ENCODE results near the gene OSBPL2.

DNA sequence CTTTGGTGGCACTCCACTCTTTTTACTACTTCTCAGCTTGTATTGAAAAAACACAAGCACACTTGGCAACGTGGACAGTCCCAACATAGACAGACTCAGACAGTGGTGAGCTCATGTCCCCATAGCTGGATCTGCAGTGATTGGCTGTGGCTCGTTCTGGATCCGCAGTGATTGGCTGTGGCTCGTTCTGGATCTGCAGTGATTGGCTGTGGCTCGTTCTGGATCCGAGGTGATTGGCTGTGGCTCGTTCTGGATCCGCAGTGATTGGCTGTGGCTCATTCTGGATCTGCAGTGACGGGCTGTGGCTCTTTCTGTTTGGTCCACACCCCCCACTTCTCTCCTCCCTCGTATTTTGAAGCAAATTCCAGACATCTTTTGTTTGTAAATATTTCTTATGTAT is 28.0 kb downstream of the OSBPL2 start:
- TF ChIP-seq, protein P1, sequence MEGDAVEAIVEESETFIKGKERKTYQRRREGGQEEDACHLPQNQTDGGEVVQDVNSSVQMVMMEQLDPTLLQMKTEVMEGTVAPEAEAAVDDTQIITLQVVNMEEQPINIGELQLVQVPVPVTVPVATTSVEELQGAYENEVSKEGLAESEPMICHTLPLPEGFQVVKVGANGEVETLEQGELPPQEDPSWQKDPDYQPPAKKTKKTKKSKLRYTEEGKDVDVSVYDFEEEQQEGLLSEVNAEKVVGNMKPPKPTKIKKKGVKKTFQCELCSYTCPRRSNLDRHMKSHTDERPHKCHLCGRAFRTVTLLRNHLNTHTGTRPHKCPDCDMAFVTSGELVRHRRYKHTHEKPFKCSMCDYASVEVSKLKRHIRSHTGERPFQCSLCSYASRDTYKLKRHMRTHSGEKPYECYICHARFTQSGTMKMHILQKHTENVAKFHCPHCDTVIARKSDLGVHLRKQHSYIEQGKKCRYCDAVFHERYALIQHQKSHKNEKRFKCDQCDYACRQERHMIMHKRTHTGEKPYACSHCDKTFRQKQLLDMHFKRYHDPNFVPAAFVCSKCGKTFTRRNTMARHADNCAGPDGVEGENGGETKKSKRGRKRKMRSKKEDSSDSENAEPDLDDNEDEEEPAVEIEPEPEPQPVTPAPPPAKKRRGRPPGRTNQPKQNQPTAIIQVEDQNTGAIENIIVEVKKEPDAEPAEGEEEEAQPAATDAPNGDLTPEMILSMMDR (IDR thresholded peaks at IDR 0.05): no peak
- TF ChIP-seq POLR2A (IDR thresholded peaks at IDR 0.05) (no peak), POLR2AphosphoS5 (IDR thresholded peaks at IDR 0.05) (no peak), EP300 (IDR thresholded peaks at IDR 0.05) (no peak)
